OCI-LY3 (cell line): Measurements from ENCODE around the gene DNAJA2.

Source experiments
- EZH2phosphoT487 ChIP-seq: fragments of 200-600 bp; shearing (Covaris generic); IDR thresholded peaks from 2 replicates; pipeline ENCODE4 v1.6.1; 2018; ENCODE audit warnings: antibody characterized with exemption, mixed run types, low read depth
- TF ChIP-seq, protein P1 (sequence below): fragments of 200-600, 300-600 bp; sonication (generic); IDR thresholded peaks from 2 replicates; pipeline ENCODE4 v1.5.1; 2014; ENCODE audit warnings: antibody characterized with exemption, low read length, low read depth

GRCh38 chr16:46922239-46922638 lies 51.2 kb downstream of the DNAJA2 start:
- TF ChIP-seq, protein P1, sequence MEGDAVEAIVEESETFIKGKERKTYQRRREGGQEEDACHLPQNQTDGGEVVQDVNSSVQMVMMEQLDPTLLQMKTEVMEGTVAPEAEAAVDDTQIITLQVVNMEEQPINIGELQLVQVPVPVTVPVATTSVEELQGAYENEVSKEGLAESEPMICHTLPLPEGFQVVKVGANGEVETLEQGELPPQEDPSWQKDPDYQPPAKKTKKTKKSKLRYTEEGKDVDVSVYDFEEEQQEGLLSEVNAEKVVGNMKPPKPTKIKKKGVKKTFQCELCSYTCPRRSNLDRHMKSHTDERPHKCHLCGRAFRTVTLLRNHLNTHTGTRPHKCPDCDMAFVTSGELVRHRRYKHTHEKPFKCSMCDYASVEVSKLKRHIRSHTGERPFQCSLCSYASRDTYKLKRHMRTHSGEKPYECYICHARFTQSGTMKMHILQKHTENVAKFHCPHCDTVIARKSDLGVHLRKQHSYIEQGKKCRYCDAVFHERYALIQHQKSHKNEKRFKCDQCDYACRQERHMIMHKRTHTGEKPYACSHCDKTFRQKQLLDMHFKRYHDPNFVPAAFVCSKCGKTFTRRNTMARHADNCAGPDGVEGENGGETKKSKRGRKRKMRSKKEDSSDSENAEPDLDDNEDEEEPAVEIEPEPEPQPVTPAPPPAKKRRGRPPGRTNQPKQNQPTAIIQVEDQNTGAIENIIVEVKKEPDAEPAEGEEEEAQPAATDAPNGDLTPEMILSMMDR: no peak
- TF ChIP-seq EZH2phosphoT487: no peak
